B cell (primary cell): ENCODE results near the gene TALDO1. TPM values are rescaled to one million over a fixed set of nuclear protein-coding genes. Genes with fewer than 3 reads are reported as not detected.
"Not testable (repeated sequence)": the region's sequence is repeated elsewhere in the genome, so short reads cannot be mapped to it uniquely, and the experiment has no call there.

Source experiments
- ATAC-seq: fragments of 200-7000 bp; cut with Tn5 transposase; one replicate; pipeline ENCODE4 v1.10.0; 2021; ENCODE audit warnings: low read depth, mild to moderate bottlenecking, moderate number of reproducible peaks, moderate library complexity
- CTCF ChIA-PET: fragments of 350-600 bp; sonication (Branson Sonifier 250); formaldehyde crosslinking; loops from one replicate; lab custom pipeline; 2021; ENCODE audit warnings: antibody characterized with exemption, inconsistent platforms; lab: Charles Lee
- POLR2A ChIA-PET: fragments of 350-600 bp; sonication (Branson Sonifier 250); formaldehyde crosslinking; loops from one replicate; lab custom pipeline; 2021; ENCODE audit warnings: antibody characterized with exemption; lab: Charles Lee
- DNase-seq: peaks from one replicate; pipeline ENCODE4 v3.0.0; 2013
- H2AFZ ChIP-seq: 2 replicates; pipeline ENCODE4 v1.6.1; 2012; ENCODE audit warnings: mild to moderate bottlenecking, low read depth, low read length; ENCODE audit not compliant: insufficient read depth, poor library complexity, severe bottlenecking
- H3K27ac ChIP-seq, 2 donors: 1 replicate in 1 of 2; 2 replicates in 1 of 2; pipeline ENCODE4 v1.5.1; 2012 to 2013; ENCODE audit warnings: low read length in 2 of 2, mild to moderate bottlenecking in 2 of 2, moderate library complexity in 1 of 2
- H3K27me3 ChIP-seq, 4 experiments: fragments of 200-600 bp in 1 of 4; sonication (generic) in 1 of 4; replicated peaks in 1 of 4; 1 replicate in 2 of 4; 2 replicates in 2 of 4; pipeline versions ENCODE4 v1.6.1 to v1.7.0; 2013 to 2016; ENCODE audit warnings: low read length in 3 of 4, mild to moderate bottlenecking in 2 of 4, mixed read lengths in 1 of 4, moderate library complexity in 1 of 4; ENCODE audit not compliant: insufficient read depth in 4 of 4, control insufficient read depth in 3 of 4; ENCODE audit errors: control extremely low read depth in 1 of 4
- H3K36me3 ChIP-seq, 2 experiments: replicated peaks in 1 of 2; 1 replicate in 1 of 2; 2 replicates in 1 of 2; pipeline versions ENCODE4 v1.6.1 to v1.7.1; 2013; ENCODE audit warnings: low read length in 1 of 2; ENCODE audit not compliant: insufficient read depth in 2 of 2, control insufficient read depth in 1 of 2; ENCODE audit errors: control extremely low read depth in 1 of 2, extremely low read depth in 1 of 2
- H3K4me1 ChIP-seq, 2 donors: fragments of 200-600 bp in 1 of 2; sonication (generic) in 1 of 2; 1 replicate in 1 of 2; 2 replicates in 1 of 2; pipeline versions ENCODE4 v1.5.1 to v1.6.1; 2013 to 2017; ENCODE audit warnings: low read length in 2 of 2; ENCODE audit not compliant: control insufficient read depth in 2 of 2, insufficient read depth in 2 of 2
- H3K4me2 ChIP-seq: replicated peaks from 2 replicates; pipeline ENCODE3; 2012; ENCODE audit warnings: mild to moderate bottlenecking, low read depth, low read length; ENCODE audit not compliant: poor library complexity, severe bottlenecking
- H3K4me3 ChIP-seq, 5 experiments: fragments of 200-600 bp in 1 of 5; sonication (generic) in 1 of 5; 1 replicate in 3 of 5; 2 replicates in 2 of 5; pipeline versions ENCODE4 v1.5.1 to v1.7.0; 2011 to 2016; ENCODE audit warnings: low read length in 4 of 5, mild to moderate bottlenecking in 4 of 5, low read depth in 2 of 5, control low read depth in 1 of 5, moderate library complexity in 1 of 5; ENCODE audit not compliant: insufficient read depth in 1 of 5; ENCODE audit errors: control extremely low read depth in 1 of 5, extremely low read depth in 1 of 5
- H3K79me2 ChIP-seq: fragments of 200-600 bp; sonication (generic); one replicate; pipeline ENCODE4 v1.6.0; 2016; ENCODE audit warnings: low read length; ENCODE audit not compliant: control insufficient read depth, insufficient read depth
- H3K9ac ChIP-seq: fragments of 200-600 bp; sonication (generic); 2 replicates; pipeline ENCODE4 v1.6.1; 2017; ENCODE audit warnings: mild to moderate bottlenecking, low read length, moderate library complexity
- H3K9me3 ChIP-seq, 3 donors: one replicate each; pipeline versions ENCODE4 v1.6.1 to v1.7.1; 2013; ENCODE audit warnings: low read length in 2 of 3; ENCODE audit not compliant: control insufficient read depth in 2 of 3, insufficient read depth in 1 of 3; ENCODE audit errors: control extremely low read depth in 1 of 3
- H4K20me1 ChIP-seq: 2 replicates; pipeline ENCODE4 v1.6.0; 2012; ENCODE audit warnings: mild to moderate bottlenecking, low read length; ENCODE audit not compliant: insufficient read depth, control insufficient read depth, poor library complexity, severe bottlenecking
- H3K27ac Mint-ChIP-seq: one replicate; pipeline ENCODE4 v1.8.0; 2021; ENCODE audit warnings: mixed read lengths
- H3K27me3 Mint-ChIP-seq: one replicate; pipeline ENCODE4 v1.8.0; 2021; ENCODE audit warnings: mixed read lengths
- H3K4me1 Mint-ChIP-seq: one replicate; pipeline ENCODE4 v1.8.0; 2021; ENCODE audit warnings: mixed read lengths
- H3K4me3 Mint-ChIP-seq: one replicate; pipeline ENCODE4 v1.8.0; 2021; ENCODE audit warnings: mixed read lengths
- H3K9me3 Mint-ChIP-seq: one replicate; pipeline ENCODE4 v1.8.0; 2022; ENCODE audit warnings: mixed read lengths; ENCODE audit not compliant: insufficient read depth
- EZH2 ChIP-seq: IDR thresholded peaks from 2 replicates; pipeline ENCODE4 v1.6.1; 2012; ENCODE audit warnings: borderline replicate concordance, low read depth, mild to moderate bottlenecking, moderate library complexity, low read length; ENCODE audit not compliant: insufficient read depth, poor library complexity, severe bottlenecking
- WGBS: methylation state at CpG from one replicate; pipeline ENCODE4 v1.1.5; 2013; ENCODE audit warnings: missing lambda C conversion rate; ENCODE audit not compliant: insufficient coverage; 5-methylcytosine and 5-hydroxymethylcytosine counted together
- intact Hi-C: fragments of 100-400 bp; cut with micrococcal nuclease; formaldehyde crosslinking; loops from one replicate; pipeline ENCODE4 v1.10.0; 2022
- polyA plus RNA-seq: library from polyadenylated mRNA; depleted of rRNA; stranded (reverse); fragments of >200 nt; gene quantifications from 2 replicates; pipeline ENCODE4 v1.2.3, GENCODE V29; 2012
- total RNA-seq, 2 donors: library from RNA; stranded (reverse); fragments of 120-200 nt in 1 of 2; gene quantifications; 1 replicate in 1 of 2; 2 replicates in 1 of 2; pipeline versions ENCODE4 v1.2.3 to v1.2.4, GENCODE V29; 2013 to 2022
- TF ChIP-seq, protein P1 (sequence below): fragments of 200-600 bp; IDR thresholded peaks from one replicate; pipeline ENCODE4 v1.8.0; 2022; ENCODE audit warnings: antibody characterized with exemption, mild to moderate bottlenecking

TALDO1 gene
- total and polyA plus RNA-seq, 2 donors (not counting 1 experiment from before 2014, with no cell fraction given): 82.4 to 116 TPM

DNA sequence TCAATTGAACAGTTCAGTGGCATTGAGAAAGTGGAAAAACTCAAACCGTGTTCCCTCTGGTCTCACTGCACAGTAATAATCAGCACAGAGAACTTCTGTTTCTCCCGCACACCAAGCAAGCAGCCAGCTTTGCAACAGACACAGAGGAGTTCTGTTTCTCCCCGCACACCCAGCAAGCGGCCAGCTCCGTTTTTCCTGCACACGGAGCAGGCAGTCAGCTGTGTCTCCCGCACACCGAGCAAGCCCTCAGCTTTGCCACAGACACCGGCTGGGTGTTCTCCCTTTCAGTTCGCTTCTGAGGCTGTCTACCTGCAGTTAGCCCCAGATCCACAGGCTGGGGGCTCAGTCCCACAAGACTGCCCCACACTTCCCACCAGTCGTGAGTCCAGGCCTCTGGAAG lies 9.9 kb upstream of the TALDO1 start:
- no peaks in the 10 kb centered on the region for H4K20me1 ChIP-seq
- peak overlapping the region; percentile 50 for H3K4me2 ChIP-seq
- Mint-ChIP-seq H3K4me3 (peak overlapping the region; percentile 60), H3K27ac (no peak overlapping the region), H3K27me3 (peaks cover 20% of the 10 kb centered on the region), H3K4me1 (peaks cover 12% of the 10 kb centered on the region), H3K9me3 (no peaks in the 10 kb centered on the region)
- peak; percentile 23 for DNase-seq
- intact Hi-C loops: no loop called here
- no peak for ATAC-seq
- H3K4me3 ChIP-seq: peak overlapping the region in 1 of 5 experiments; percentile 34
- peaks cover 10 to 11% of the 10 kb centered on the region in 2 donors for H3K4me1 ChIP-seq
- ChIA-PET POLR2A (interaction anchor here (0.6 kb wide), 1 partner anchor 42 kb away, joined by 3 read pairs; the partner anchor contains the start of genes DEAF1 and TMEM80), CTCF (interaction anchor here (0.9 to 1.3 kb wide), 3 partner anchors 11 to 183 kb away, joined by 3 read pairs; no protein-coding TSS in a partner anchor)
- TF ChIP-seq, protein P1, sequence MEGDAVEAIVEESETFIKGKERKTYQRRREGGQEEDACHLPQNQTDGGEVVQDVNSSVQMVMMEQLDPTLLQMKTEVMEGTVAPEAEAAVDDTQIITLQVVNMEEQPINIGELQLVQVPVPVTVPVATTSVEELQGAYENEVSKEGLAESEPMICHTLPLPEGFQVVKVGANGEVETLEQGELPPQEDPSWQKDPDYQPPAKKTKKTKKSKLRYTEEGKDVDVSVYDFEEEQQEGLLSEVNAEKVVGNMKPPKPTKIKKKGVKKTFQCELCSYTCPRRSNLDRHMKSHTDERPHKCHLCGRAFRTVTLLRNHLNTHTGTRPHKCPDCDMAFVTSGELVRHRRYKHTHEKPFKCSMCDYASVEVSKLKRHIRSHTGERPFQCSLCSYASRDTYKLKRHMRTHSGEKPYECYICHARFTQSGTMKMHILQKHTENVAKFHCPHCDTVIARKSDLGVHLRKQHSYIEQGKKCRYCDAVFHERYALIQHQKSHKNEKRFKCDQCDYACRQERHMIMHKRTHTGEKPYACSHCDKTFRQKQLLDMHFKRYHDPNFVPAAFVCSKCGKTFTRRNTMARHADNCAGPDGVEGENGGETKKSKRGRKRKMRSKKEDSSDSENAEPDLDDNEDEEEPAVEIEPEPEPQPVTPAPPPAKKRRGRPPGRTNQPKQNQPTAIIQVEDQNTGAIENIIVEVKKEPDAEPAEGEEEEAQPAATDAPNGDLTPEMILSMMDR: no peak
- no peak for TF ChIP-seq EZH2
- H3K9me3 ChIP-seq: no peaks in the 10 kb centered on the region
- peak overlapping the region; percentile 36 for H3K9ac ChIP-seq
- H3K79me2 ChIP-seq: no peaks in the 10 kb centered on the region
- peaks cover 0 to 7% (median 0%) of the 10 kb centered on the region in 4 experiments for H3K27me3 ChIP-seq
- peak overlapping the region; percentile 35 for H2AFZ ChIP-seq
- no peak overlapping the region for H3K27ac ChIP-seq
- 4% methylated on average over 11 of the region's 11 CpGs for WGBS
- H3K36me3 ChIP-seq: no peaks in the 10 kb centered on the region

DNA sequence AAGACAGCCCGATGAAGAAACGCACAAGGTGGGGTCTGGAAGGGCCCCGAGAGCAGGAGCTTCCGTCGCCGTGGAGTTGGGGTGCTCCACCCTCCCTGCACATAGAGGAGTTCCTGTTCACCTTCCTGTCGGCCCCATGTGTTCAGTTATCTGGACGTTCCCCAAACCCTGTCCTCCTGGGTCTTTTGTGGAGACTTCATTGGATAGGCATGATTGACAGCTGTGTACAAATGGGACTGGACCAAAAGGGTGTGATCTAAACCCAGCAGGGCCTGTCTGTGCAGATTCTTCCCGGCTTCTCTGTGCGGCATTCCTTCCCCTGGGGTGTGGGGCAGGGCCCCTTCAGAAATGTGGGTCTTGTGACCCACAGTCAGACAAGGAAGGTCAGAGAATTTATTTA lies 9.4 kb upstream of the TALDO1 start:
- Histone ChIP-seq H3K4me2 (peak overlapping the region; percentile 50), H2AFZ (peak overlapping the region; percentile 35), H3K4me1 (peaks cover 10 to 11% of the 10 kb centered on the region in 2 donors), H3K4me3 (peak overlapping the region in 1 of 5 experiments; percentile 34), H3K9ac (peak overlapping the region; percentile 36)
- peaks cover 20% of the 10 kb centered on the region for H3K27me3 Mint-ChIP-seq
- H3K9me3 Mint-ChIP-seq, H3K27ac Mint-ChIP-seq, H3K9me3 ChIP-seq, H3K27ac ChIP-seq, H3K79me2 ChIP-seq, H4K20me1 ChIP-seq, H3K27me3 ChIP-seq, intact Hi-C loops, POLR2A ChIA-PET, H3K36me3 ChIP-seq: not testable (repeated sequence)
- peaks cover 12% of the 10 kb centered on the region for H3K4me1 Mint-ChIP-seq
- CTCF ChIA-PET: interaction anchor here (0.9 to 1.3 kb wide), 2 partner anchors 12 to 183 kb away, joined by 3 read pairs; no protein-coding TSS in a partner anchor
- peak; percentile 24 for DNase-seq
- 19% methylated on average over 8 of the region's 10 CpGs for WGBS
- ATAC-seq: peak; percentile 14
- peak overlapping the region; percentile 60 for H3K4me3 Mint-ChIP-seq
